Measurements from ENCODE around the gene PRKCZ.

DNA sequence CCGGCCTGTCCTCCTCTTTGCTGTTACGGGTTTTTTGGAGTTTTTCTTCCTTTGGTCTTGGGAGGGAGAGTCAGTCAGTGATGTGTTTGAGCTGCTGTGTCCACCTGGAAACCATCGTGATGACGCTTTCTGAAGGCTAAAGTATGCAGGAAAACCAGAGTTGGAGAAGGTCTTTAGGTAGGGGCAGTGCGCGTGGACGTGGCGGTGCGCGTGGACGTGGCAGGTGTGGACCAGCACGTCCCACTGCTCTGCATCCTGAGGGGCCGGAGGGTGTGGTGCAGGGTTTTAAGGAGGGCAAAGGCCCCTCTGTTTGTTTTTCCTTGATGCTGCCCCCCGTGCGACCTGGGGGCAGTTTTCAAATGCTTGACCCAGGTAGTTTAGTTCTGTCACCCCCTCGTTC lies 29.9 kb downstream of the PRKCZ start:
- TF ChIP-seq, protein P1, sequence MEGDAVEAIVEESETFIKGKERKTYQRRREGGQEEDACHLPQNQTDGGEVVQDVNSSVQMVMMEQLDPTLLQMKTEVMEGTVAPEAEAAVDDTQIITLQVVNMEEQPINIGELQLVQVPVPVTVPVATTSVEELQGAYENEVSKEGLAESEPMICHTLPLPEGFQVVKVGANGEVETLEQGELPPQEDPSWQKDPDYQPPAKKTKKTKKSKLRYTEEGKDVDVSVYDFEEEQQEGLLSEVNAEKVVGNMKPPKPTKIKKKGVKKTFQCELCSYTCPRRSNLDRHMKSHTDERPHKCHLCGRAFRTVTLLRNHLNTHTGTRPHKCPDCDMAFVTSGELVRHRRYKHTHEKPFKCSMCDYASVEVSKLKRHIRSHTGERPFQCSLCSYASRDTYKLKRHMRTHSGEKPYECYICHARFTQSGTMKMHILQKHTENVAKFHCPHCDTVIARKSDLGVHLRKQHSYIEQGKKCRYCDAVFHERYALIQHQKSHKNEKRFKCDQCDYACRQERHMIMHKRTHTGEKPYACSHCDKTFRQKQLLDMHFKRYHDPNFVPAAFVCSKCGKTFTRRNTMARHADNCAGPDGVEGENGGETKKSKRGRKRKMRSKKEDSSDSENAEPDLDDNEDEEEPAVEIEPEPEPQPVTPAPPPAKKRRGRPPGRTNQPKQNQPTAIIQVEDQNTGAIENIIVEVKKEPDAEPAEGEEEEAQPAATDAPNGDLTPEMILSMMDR (IDR thresholded peaks at IDR 0.05): no peak
- no peak for TF ChIP-seq POLR2A (IDR thresholded peaks at IDR 0.05)
